Measurements from ENCODE around the gene TTC9B.

Gene TTC9B

DNA sequence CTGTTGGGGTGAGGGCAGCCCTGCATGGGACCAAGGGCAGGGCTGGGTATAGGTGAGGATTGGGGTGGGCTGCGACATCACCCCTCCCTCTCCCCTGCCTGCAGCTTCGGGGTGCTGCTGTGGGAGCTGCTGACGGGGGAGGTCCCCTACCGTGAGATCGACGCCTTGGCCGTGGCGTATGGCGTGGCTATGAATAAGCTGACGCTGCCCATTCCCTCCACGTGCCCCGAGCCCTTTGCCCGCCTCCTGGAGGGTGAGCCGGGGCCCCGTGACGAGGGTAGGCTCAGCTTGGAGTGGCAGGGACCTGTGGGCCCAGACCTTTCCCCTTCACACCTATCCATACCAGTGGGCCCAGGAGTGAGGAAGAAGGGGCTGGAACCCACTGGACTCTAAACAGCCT, 13.8 kb downstream of the TTC9B start:
- DNase-seq, result no peak
- H3K9ac ChIP-seq (ENCODE audit: low read length), result no peak overlapping the region
- H2AK5ac ChIP-seq (ENCODE audit: low read length), result no peak overlapping the region
- H2BK120ac ChIP-seq (ENCODE audit: low read depth, low read length), result no peak overlapping the region
- no peak overlapping the region for H3K27ac ChIP-seq (ENCODE audit: low read depth, low read length)
- no peak overlapping the region for H2BK15ac ChIP-seq (replicated peaks; ENCODE audit: low read depth)
- H3K36me3 ChIP-seq (ENCODE audit: control insufficient read depth, insufficient read depth, low read length), result no peaks in the 10 kb centered on the region
- no peak overlapping the region for H3K4me2 ChIP-seq (ENCODE audit: low read length)
- H3K18ac ChIP-seq (ENCODE audit: low read length), result no peak overlapping the region
- no peak overlapping the region for H3K4ac ChIP-seq (ENCODE audit: low read depth, low read length)
- no peak overlapping the region for H2BK5ac ChIP-seq (ENCODE audit: low read length)
- no peak overlapping the region for H3K23ac ChIP-seq (ENCODE audit: low read length)
- H4K5ac ChIP-seq (ENCODE audit: low read length), result no peak overlapping the region
- H3K56ac ChIP-seq (ENCODE audit: low read length), result no peak overlapping the region
- no peaks in the 10 kb centered on the region for H3K4me1 ChIP-seq (ENCODE audit: control insufficient read depth, low read depth, low read length)
- no peaks in the 10 kb centered on the region for H3K79me1 ChIP-seq (ENCODE audit: low read length)
- H3K4me3 ChIP-seq (ENCODE audit: low read length), result no peak overlapping the region
- no CpG with 5 or more reads among the region's 16 CpGs for WGBS (ENCODE audit: extremely low coverage, insufficient coverage, low lambda C conversion rate)
- no peak overlapping the region for H4K8ac ChIP-seq (ENCODE audit: low read depth, low read length)
- H3K79me2 ChIP-seq (ENCODE audit: control insufficient read depth, insufficient read depth, low read length), result no peaks in the 10 kb centered on the region
- no peaks in the 10 kb centered on the region for H3K27me3 ChIP-seq (ENCODE audit: insufficient read depth, low read length, poor library complexity)

DNA sequence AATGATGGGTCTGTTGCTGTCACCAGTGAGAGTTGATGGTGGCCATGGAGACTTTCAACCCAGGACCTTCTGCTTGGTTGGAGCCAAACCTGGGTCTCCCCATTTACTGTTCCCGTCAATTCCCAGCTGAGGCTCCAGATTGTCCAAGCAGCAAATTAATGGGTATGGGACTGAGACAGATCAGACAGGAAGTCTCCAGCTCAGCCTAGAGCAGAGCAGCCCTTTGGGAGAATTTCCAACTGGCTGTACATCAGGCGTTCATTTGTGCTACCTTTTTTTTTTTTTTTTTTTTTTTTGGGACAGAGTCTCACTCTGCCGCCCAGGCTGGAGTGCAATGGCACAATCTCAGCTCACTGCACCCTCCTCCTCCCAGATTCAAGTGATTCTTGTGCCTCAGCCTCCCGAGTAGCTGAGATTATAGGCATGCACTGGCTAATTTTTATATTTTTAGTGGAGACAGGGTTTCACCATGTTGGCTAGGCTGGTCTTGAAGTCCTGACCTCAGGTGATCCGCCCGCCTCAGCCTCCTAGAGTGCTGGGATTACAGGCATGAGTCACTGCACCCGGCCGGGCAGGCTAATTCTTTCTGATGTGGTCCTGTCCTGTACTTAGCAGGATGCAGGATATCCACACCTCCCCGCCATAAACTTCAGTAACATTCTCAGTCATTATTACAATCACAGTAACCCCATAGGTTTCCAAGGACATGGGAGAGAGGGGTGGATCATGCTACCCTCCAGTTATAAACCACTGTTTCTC, 17.7 kb downstream of the TTC9B start:
- H3K4ac ChIP-seq (ENCODE audit: low read depth, low read length), result no peak overlapping the region
- H2BK15ac ChIP-seq (replicated peaks; ENCODE audit: low read depth), result no peak overlapping the region
- H2BK120ac ChIP-seq (ENCODE audit: low read depth, low read length), result no peak overlapping the region
- H3K27ac ChIP-seq (ENCODE audit: low read depth, low read length), result no peak overlapping the region
- H3K79me2 ChIP-seq (ENCODE audit: control insufficient read depth, insufficient read depth, low read length), result no peaks in the 10 kb centered on the region
- no peaks in the 10 kb centered on the region for H3K4me1 ChIP-seq (ENCODE audit: control insufficient read depth, low read depth, low read length)
- H3K4me3 ChIP-seq (ENCODE audit: low read length), result no peak overlapping the region
- no peak overlapping the region for H3K23ac ChIP-seq (ENCODE audit: low read length)
- H3K79me1 ChIP-seq (ENCODE audit: low read length), result no peaks in the 10 kb centered on the region
- no peak overlapping the region for H2AK5ac ChIP-seq (ENCODE audit: low read length)
- no peak overlapping the region for H4K5ac ChIP-seq (ENCODE audit: low read length)
- H3K27me3 ChIP-seq (ENCODE audit: insufficient read depth, low read length, poor library complexity), result no peaks in the 10 kb centered on the region
- no peak overlapping the region for H2BK5ac ChIP-seq (ENCODE audit: low read length)
- H4K8ac ChIP-seq (ENCODE audit: low read depth, low read length), result no peak overlapping the region
- H3K36me3 ChIP-seq (ENCODE audit: control insufficient read depth, insufficient read depth, low read length), result no peaks in the 10 kb centered on the region
- no peak for DNase-seq
- no peak overlapping the region for H3K4me2 ChIP-seq (ENCODE audit: low read length)
- no CpG with 5 or more reads among the region's 9 CpGs for WGBS (ENCODE audit: extremely low coverage, insufficient coverage, low lambda C conversion rate)
- H3K18ac ChIP-seq (ENCODE audit: low read length), result no peak overlapping the region
- H3K56ac ChIP-seq (ENCODE audit: low read length), result no peak overlapping the region
- no peak overlapping the region for H3K9ac ChIP-seq (ENCODE audit: low read length)

DNA sequence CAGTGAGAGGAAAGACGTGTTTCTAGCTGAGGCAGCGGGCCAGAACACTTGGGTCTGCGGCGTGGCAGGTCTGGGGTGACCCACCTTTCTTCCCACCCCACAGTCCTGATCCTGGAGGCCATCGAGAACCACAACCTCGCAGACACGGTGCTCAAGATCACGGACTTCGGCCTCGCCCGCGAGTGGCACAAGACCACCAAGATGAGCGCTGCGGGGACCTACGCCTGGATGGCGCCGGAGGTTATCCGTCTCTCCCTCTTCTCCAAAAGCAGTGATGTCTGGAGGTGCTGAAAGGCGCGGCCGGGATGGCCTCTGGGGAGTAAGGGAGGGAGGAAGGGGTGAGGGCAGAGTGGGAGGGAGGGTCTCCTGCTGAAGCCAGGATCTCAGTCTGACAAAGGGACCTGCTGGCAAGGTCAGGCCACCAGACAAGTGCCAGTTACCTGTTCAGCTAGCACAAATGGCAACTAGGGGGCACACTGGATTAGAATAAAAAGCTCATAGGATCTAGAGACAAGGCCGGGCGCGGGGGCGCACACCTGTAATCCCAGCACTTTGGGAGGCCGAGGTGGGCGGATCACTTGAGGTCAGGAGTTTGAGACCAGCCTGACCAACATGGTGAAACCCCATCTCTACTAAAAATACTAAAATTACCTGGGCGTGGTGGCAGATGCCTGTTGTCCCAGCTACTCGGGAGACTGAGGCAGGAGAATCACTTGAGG, 19.8 kb downstream of the TTC9B start:
- Histone ChIP-seq H4K8ac (ENCODE audit: low read depth, low read length) (no peak overlapping the region), H3K9ac (ENCODE audit: low read length) (no peak overlapping the region), H3K79me1 (ENCODE audit: low read length) (no peaks in the 10 kb centered on the region)

DNA sequence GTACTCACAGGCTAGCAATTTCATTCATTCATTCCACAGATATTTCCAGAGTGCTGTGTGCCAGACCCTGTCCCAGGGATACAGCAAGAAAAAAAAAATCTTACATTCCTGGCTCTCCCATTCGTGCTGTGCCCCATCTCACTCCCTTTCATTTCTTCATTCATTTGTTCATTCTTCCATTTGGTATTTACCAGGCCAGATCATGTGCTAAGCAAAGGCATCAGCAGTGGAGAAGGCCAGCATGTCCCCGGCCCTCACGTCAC, 24.7 kb downstream of the TTC9B start:
- no peak overlapping the region for H4K5ac ChIP-seq (ENCODE audit: low read length)
- H3K36me3 ChIP-seq (ENCODE audit: control insufficient read depth, insufficient read depth, low read length), result no peaks in the 10 kb centered on the region
- H2BK120ac ChIP-seq (ENCODE audit: low read depth, low read length), result no peak overlapping the region
- no peak overlapping the region for H2BK15ac ChIP-seq (replicated peaks; ENCODE audit: low read depth)
- DNase-seq, result no peak
- WGBS (ENCODE audit: extremely low coverage, insufficient coverage, low lambda C conversion rate), result no CpG with 5 or more reads among the region's 3 CpGs
- no peak overlapping the region for H3K9ac ChIP-seq (ENCODE audit: low read length)
- H3K4me3 ChIP-seq (ENCODE audit: low read length), result no peak overlapping the region
- H4K8ac ChIP-seq (ENCODE audit: low read depth, low read length), result no peak overlapping the region
- no peak overlapping the region for H3K27ac ChIP-seq (ENCODE audit: low read depth, low read length)
- H2AK5ac ChIP-seq (ENCODE audit: low read length), result no peak overlapping the region
- H2BK5ac ChIP-seq (ENCODE audit: low read length), result no peak overlapping the region
- no peaks in the 10 kb centered on the region for H3K27me3 ChIP-seq (ENCODE audit: insufficient read depth, low read length, poor library complexity)
- no peaks in the 10 kb centered on the region for H3K79me2 ChIP-seq (ENCODE audit: control insufficient read depth, insufficient read depth, low read length)
- H3K79me1 ChIP-seq (ENCODE audit: low read length), result no peaks in the 10 kb centered on the region
- no peak overlapping the region for H3K4me2 ChIP-seq (ENCODE audit: low read length)
- no peak overlapping the region for H3K18ac ChIP-seq (ENCODE audit: low read length)
- H3K56ac ChIP-seq (ENCODE audit: low read length), result no peak overlapping the region
- H3K23ac ChIP-seq (ENCODE audit: low read length), result no peak overlapping the region
- no peak overlapping the region for H3K4ac ChIP-seq (ENCODE audit: low read depth, low read length)
- H3K4me1 ChIP-seq (ENCODE audit: control insufficient read depth, low read depth, low read length), result peaks cover 3% of the 10 kb centered on the region

More for the DNA sequence above, 19.8 kb downstream of the TTC9B start:
- H3K23ac ChIP-seq (ENCODE audit: low read length), result no peak overlapping the region
- H3K27me3 ChIP-seq (ENCODE audit: insufficient read depth, low read length, poor library complexity), result no peaks in the 10 kb centered on the region
- H3K27ac ChIP-seq (ENCODE audit: low read depth, low read length), result no peak overlapping the region
- no peak overlapping the region for H3K56ac ChIP-seq (ENCODE audit: low read length)
- H3K4me1 ChIP-seq (ENCODE audit: control insufficient read depth, low read depth, low read length), result no peaks in the 10 kb centered on the region
- H3K18ac ChIP-seq (ENCODE audit: low read length), result no peak overlapping the region
- H3K79me2 ChIP-seq (ENCODE audit: control insufficient read depth, insufficient read depth, low read length), result no peaks in the 10 kb centered on the region
- H3K4me2 ChIP-seq (ENCODE audit: low read length), result no peak overlapping the region
- H2BK5ac ChIP-seq (ENCODE audit: low read length), result no peak overlapping the region
- WGBS (ENCODE audit: extremely low coverage, insufficient coverage, low lambda C conversion rate), result no CpG with 5 or more reads among the region's 29 CpGs
- no peaks in the 10 kb centered on the region for H3K36me3 ChIP-seq (ENCODE audit: control insufficient read depth, insufficient read depth, low read length)
- no peak overlapping the region for H3K4ac ChIP-seq (ENCODE audit: low read depth, low read length)
- H4K5ac ChIP-seq (ENCODE audit: low read length), result no peak overlapping the region
- no peak for DNase-seq
- H3K4me3 ChIP-seq (ENCODE audit: low read length), result no peak overlapping the region
- no peak overlapping the region for H2BK120ac ChIP-seq (ENCODE audit: low read depth, low read length)
- no peak overlapping the region for H2AK5ac ChIP-seq (ENCODE audit: low read length)
- H2BK15ac ChIP-seq (replicated peaks; ENCODE audit: low read depth), result no peak overlapping the region

DNA sequence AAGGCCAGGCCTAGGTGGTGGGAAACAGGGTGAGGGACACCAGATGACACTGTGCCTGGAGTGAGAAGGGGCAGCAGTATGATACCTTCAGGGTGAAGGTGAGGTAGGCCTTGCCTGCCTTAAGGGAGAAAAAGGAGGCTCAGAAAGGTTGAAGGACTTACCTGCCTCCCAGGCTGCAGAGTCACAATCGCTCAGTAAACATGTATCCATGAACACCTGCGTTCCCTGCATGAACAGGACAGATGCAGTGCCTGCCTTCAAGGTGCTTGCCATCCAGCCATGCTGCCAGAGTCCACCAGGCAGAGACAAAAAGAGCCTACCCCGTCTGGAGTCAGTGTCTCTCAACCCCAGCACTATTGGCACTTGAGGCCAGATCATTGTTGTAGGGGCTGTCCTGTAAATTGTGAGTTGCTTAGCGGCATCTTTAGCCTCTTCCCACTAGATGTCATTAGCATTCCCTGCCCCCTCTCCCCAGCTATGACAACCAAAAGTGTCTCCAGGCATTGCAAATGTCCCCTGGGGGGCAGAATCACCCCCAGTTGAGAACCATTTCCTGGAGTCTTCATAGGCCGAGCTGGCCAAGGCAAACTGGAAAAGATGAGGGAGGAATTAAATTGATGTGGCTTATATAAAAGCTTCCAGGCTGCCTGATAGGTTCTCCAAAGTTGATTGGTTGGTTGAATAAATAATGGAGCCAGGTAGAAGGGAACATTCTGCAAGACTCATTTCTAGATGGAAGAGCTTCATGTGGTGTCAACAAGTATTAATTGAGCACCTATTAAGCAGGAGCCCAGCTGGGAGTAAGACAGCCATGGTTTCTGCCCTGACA, 25.2 kb downstream of the TTC9B start:
- Histone ChIP-seq H2BK120ac (ENCODE audit: low read depth, low read length) (no peak overlapping the region), H3K56ac (ENCODE audit: low read length) (no peak overlapping the region), H2BK5ac (ENCODE audit: low read length) (no peak overlapping the region), H4K5ac (ENCODE audit: low read length) (no peak overlapping the region), H3K9ac (ENCODE audit: low read length) (no peak overlapping the region), H3K23ac (ENCODE audit: low read length) (no peak overlapping the region), H2AK5ac (ENCODE audit: low read length) (no peak overlapping the region), H3K4me1 (ENCODE audit: control insufficient read depth, low read depth, low read length) (peaks cover 3% of the 10 kb centered on the region), H3K79me1 (ENCODE audit: low read length) (no peaks in the 10 kb centered on the region), H3K79me2 (ENCODE audit: control insufficient read depth, insufficient read depth, low read length) (no peaks in the 10 kb centered on the region), H2BK15ac (replicated peaks; ENCODE audit: low read depth) (no peak overlapping the region), H3K27me3 (ENCODE audit: insufficient read depth, low read length, poor library complexity) (no peaks in the 10 kb centered on the region), H3K27ac (ENCODE audit: low read depth, low read length) (no peak overlapping the region), H3K4me2 (ENCODE audit: low read length) (no peak overlapping the region), H4K8ac (ENCODE audit: low read depth, low read length) (no peak overlapping the region), H3K4ac (ENCODE audit: low read depth, low read length) (no peak overlapping the region), H3K36me3 (ENCODE audit: control insufficient read depth, insufficient read depth, low read length) (no peaks in the 10 kb centered on the region), H3K18ac (ENCODE audit: low read length) (no peak overlapping the region), H3K4me3 (ENCODE audit: low read length) (no peak overlapping the region)
- WGBS (ENCODE audit: extremely low coverage, insufficient coverage, low lambda C conversion rate), result no CpG with 5 or more reads among the region's 5 CpGs
- DNase-seq, result peak; percentile 68

Data from mesendoderm (in vitro differentiated cells).